ENCODE results near the gene HOXA11. TPM values are rescaled to one million over a fixed set of nuclear protein-coding genes. Genes with fewer than 3 reads are reported as not detected.

The HOXA11 gene
- total and polyA plus RNA-seq, 12 donors, result 0.13 to 3.0 (median 1.2) TPM; not detected in 2

DNA sequence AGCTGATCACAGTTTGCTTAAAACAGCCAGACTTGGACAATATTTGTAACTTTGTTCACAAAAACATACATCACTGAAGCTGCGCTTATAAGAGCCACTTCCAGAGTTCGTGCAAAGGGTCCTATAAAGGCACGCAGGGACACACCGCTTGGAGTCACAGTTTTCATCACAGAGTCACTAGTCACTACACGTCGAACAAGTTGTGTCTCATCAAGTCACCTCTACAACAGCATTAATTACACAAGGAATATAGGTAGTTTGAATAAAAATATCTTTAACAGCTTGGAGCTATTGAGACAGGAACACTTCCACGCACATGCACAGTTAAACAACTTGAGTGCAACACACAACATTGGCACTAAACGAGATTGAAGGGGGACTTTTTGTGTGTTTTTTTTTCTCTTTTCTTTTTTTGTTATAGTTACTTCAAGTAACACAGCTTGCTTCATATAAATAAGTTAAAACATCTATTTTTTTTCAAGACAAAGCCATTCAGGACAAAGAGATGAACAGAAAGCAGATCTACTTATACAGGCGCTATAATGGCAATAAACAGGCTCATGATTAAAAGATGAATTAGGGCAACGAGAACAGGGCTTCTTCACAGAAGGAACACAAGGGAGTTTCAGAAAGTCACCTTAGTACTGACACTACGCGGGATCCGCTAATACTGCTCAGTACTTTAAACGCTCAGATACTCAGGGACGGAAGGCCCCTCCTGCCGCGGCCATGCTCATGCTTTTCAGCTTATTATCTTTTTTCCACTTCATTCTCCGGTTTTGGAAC is 43.7 kb downstream of the HOXA11 start:
- peak overlapping the region in 3 of 4 donors; percentile 66 to 91 (median 74) for H3K4me3 ChIP-seq
- peak overlapping the region; percentile 94 to 99 (median 99) for H3K27ac ChIP-seq
- TF ChIP-seq, protein P1, sequence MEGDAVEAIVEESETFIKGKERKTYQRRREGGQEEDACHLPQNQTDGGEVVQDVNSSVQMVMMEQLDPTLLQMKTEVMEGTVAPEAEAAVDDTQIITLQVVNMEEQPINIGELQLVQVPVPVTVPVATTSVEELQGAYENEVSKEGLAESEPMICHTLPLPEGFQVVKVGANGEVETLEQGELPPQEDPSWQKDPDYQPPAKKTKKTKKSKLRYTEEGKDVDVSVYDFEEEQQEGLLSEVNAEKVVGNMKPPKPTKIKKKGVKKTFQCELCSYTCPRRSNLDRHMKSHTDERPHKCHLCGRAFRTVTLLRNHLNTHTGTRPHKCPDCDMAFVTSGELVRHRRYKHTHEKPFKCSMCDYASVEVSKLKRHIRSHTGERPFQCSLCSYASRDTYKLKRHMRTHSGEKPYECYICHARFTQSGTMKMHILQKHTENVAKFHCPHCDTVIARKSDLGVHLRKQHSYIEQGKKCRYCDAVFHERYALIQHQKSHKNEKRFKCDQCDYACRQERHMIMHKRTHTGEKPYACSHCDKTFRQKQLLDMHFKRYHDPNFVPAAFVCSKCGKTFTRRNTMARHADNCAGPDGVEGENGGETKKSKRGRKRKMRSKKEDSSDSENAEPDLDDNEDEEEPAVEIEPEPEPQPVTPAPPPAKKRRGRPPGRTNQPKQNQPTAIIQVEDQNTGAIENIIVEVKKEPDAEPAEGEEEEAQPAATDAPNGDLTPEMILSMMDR (IDR thresholded peaks at IDR 0.05), result no peak
- TF ChIP-seq POLR2A (IDR thresholded peaks at IDR 0.05), result no peak
- no peaks in the 10 kb centered on the region for H3K27me3 ChIP-seq
- H3K4me1 ChIP-seq (replicated peaks in 1 of 2), result peaks cover 10 to 20% of the 10 kb centered on the region in 2 donors
- H3K36me3 ChIP-seq (replicated peaks in 1 of 2), result peaks cover 0 to 12% of the 10 kb centered on the region in 2 donors
- H3K9me3 ChIP-seq (replicated peaks in 1 of 3), result no peaks in the 10 kb centered on the region
- WGBS, 4 donors, result 46 to 53% (median 49%) methylated on average over 18 of the region's 18 CpGs
- peak in 1 of 7 donors; percentile 49 for DNase-seq
- intact Hi-C loops (cut with DNase I), result loop anchor here (5.0 kb wide), 1 partner anchor 284 kb away; no protein-coding TSS in a partner anchor

DNA sequence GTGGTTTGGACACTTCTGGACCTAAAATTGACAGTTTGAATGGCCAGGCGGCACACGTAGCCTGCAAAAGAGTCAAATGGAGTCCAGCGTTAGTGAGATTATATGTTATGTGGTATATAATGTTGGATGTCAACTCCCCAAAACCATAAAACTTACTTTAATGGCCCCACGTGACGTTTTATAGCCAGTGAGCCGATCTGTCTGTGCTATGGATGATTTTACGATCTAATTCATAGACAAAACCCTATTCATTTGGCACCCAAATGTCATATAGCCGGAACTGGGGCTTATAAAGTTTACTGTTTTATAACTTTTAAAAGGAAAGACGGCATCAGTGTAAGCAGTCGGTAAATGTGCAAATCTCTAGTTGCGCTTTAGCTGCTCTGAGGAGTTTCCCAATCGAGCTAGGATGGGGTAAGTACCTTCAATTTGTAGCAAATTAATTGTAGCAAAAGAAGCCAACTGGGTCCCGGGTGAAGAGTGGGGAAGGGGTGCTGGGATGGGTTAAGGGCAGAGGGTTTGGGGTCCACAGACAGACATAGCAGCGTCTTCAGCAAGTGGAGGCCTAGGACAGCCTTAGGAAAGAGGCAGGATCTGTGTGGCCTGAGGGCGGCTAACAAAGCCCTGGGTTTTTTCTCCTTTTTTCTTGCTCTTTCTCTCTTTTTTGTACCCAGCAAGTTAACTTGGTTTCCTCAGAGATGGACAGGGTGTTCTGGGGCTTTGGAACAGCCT is 44.7 kb downstream of the HOXA11 start:
- H3K36me3 ChIP-seq (replicated peaks in 1 of 2), result peaks cover 0 to 10% of the 10 kb centered on the region in 2 donors
- H3K27me3 ChIP-seq, result no peaks in the 10 kb centered on the region
- H3K4me1 ChIP-seq (replicated peaks in 1 of 2), result peaks cover 15 to 29% of the 10 kb centered on the region in 2 donors
- H3K27ac ChIP-seq, result peak overlapping the region in 3 of 5 donors; percentile 59 to 99 (median 99)
- intact Hi-C loops (cut with DNase I), result loop anchor here (5.0 kb wide), 1 partner anchor 283 kb away; no protein-coding TSS in a partner anchor
- H3K9me3 ChIP-seq (replicated peaks in 1 of 3), result no peaks in the 10 kb centered on the region
- peak in 2 of 7 donors; percentile 25 for DNase-seq
- no peak for TF ChIP-seq POLR2A (IDR thresholded peaks at IDR 0.05)
- WGBS, 4 donors, result 72 to 81% (median 80%) methylated on average over 15 of the region's 15 CpGs
- peak overlapping the region in 1 of 4 donors; percentile 91 for H3K4me3 ChIP-seq

DNA sequence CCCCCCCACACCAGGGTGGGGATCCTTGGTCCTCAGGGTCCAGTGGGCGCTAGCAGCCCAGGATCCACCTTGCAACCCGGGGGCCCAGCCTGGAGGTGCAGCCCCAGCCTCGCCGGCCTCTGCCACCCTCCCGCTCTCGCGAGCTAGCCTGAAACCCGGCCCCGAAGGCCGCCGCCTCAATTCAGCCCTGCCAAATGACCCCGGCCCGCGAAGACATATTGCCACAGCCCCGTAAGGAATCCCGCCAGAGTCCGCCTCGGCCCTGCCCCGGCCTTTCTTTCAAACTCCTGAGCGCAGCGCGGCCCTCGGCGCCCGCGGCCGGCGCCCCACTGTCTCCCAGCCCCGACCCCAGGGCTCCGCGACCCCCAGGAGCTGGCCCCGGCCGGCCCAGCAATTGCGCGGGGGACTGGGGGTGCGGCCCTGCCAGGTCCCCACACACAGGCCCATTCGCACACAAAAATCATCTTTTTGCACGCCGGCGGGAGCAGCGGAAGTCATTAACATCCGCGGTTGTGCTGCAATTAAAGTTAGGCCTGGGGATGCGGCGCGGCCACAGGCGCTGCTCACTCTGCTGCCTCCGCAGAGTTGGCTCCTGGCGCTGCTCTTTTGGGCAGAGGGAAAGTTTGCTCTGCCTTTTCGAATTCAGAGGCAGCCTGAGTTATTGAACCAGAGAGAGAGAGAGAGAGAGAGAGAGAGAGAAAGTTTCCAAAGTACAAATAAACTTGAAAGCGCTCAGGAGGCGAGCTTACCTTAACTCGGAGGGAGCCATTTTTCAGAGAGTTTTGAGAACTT is 45.5 kb downstream of the HOXA11 start:
- peaks cover 15 to 29% of the 10 kb centered on the region in 2 donors for H3K4me1 ChIP-seq (replicated peaks in 1 of 2)
- intact Hi-C loops (cut with DNase I), result loop anchor here (5.0 kb wide), 1 partner anchor 282 kb away; no protein-coding TSS in a partner anchor

DNA sequence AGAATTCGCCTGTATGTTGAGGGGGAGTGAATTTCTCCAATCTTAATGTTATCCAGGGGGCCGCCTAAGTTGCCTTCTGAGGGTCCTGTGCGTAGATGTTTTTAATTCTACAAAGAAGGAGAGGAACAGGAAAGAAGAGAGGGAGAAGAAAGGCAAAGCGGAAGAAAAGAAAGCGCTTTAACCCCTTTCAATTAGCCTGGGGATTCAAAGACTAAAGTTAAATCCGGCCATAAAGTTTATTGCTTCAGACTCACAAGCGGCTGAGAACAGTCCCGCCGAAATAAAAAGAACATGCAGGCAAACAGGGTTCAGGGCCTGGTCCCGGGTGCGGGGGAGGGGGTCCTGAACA is 46.1 kb downstream of the HOXA11 start:
- no peaks in the 10 kb centered on the region for H3K36me3 ChIP-seq (replicated peaks in 1 of 2)
- intact Hi-C loops (cut with DNase I), result no loop called here
- peaks cover 14 to 33% of the 10 kb centered on the region in 2 donors for H3K4me1 ChIP-seq (replicated peaks in 1 of 2)
- 74 to 80% (median 76%) methylated on average over 11 of the region's 11 CpGs for WGBS, 4 donors
- DNase-seq, result no peak
- H3K27ac ChIP-seq, result peak overlapping the region in 4 of 5 donors; percentile 59 to 99 (median 80)
- TF ChIP-seq POLR2A (IDR thresholded peaks at IDR 0.05), result no peak
- TF ChIP-seq, protein P1 (IDR thresholded peaks at IDR 0.05), result no peak
- H3K27me3 ChIP-seq, result no peaks in the 10 kb centered on the region
- no peaks in the 10 kb centered on the region for H3K9me3 ChIP-seq (replicated peaks in 1 of 3)
- peak overlapping the region in 1 of 4 donors; percentile 25 for H3K4me3 ChIP-seq

More for the DNA sequence above, 45.5 kb downstream of the HOXA11 start:
- Histone ChIP-seq H3K27me3 (no peaks in the 10 kb centered on the region), H3K27ac (peak overlapping the region in 4 of 5 donors; percentile 59 to 99 (median 80)), H3K9me3 (replicated peaks in 1 of 3) (no peaks in the 10 kb centered on the region), H3K36me3 (replicated peaks in 1 of 2) (peaks cover 0 to 2% of the 10 kb centered on the region in 2 donors), H3K4me3 (peak overlapping the region in 1 of 4 donors; percentile 25)
- peak in 2 of 7 donors; percentile 43 to 56 for DNase-seq
- WGBS, 4 donors, result 57 to 68% (median 64%) methylated on average over 40 to 53 of the region's 53 CpGs
- TF ChIP-seq POLR2A (IDR thresholded peaks at IDR 0.05), result no peak

All from adrenal gland (tissue), 12 donors.